CD4-positive, alpha-beta T cell (primary cell): ENCODE data around the gene RUNX1. TPM values are rescaled to one million over a fixed set of nuclear protein-coding genes. Genes with fewer than 3 reads are reported as not detected.

Experiments used
- ATAC-seq: fragments of 200-7000 bp; cut with Tn5 transposase; one replicate; pipeline ENCODE4 v1.10.0; 2022; ENCODE audit warnings: mild to moderate bottlenecking; ENCODE audit not compliant: poor library complexity
- CTCF ChIA-PET: fragments of 350-600 bp; sonication (Branson Sonifier 250); formaldehyde crosslinking; loops from one replicate; lab custom pipeline; 2021; ENCODE audit warnings: antibody characterized with exemption, inconsistent platforms; lab: Charles Lee
- POLR2A ChIA-PET: fragments of 350-600 bp; sonication (Branson Sonifier 250); formaldehyde crosslinking; loops from one replicate; lab custom pipeline; 2021; ENCODE audit warnings: antibody characterized with exemption, inconsistent platforms; lab: Charles Lee
- DNase-seq, 14 experiments: peaks; one replicate each; pipeline ENCODE4 v3.0.0-alpha.2; 2013 to 2020; ENCODE audit warnings: mixed read lengths in 2 of 14
- H3K27ac ChIP-seq, 2 donors: one replicate each; pipeline versions ENCODE4 v1.5.1 to v1.7.0; 2013; ENCODE audit warnings: low read length in 2 of 2, low read depth in 1 of 2, mild to moderate bottlenecking in 1 of 2
- H3K27me3 ChIP-seq, 2 experiments: 1 replicate in 1 of 2; 2 replicates in 1 of 2; pipeline versions ENCODE4 v1.6.1 to v1.7.0; 2013; ENCODE audit warnings: low read length in 2 of 2, control low read depth in 1 of 2, mild to moderate bottlenecking in 1 of 2, moderate library complexity in 1 of 2; ENCODE audit not compliant: insufficient read depth in 2 of 2, control insufficient read depth in 1 of 2
- H3K36me3 ChIP-seq: one replicate; pipeline ENCODE4 v1.6.1; 2013; ENCODE audit warnings: low read length, control low read depth; ENCODE audit not compliant: insufficient read depth
- H3K4me1 ChIP-seq: one replicate; pipeline ENCODE4 v1.6.1; 2013; ENCODE audit warnings: low read length, control low read depth; ENCODE audit not compliant: insufficient read depth
- H3K4me3 ChIP-seq: one replicate; pipeline ENCODE4 v1.5.1; 2013; ENCODE audit warnings: mild to moderate bottlenecking, low read length, moderate library complexity
- H3K9me3 ChIP-seq, 2 experiments: 1 replicate in 1 of 2; 2 replicates in 1 of 2; pipeline versions ENCODE4 v1.6.1 to v1.7.0; 2013; ENCODE audit warnings: low read length in 2 of 2, mild to moderate bottlenecking in 2 of 2, control low read depth in 1 of 2, moderate library complexity in 1 of 2; ENCODE audit not compliant: control insufficient read depth in 1 of 2, insufficient read depth in 1 of 2
- H3K27ac Mint-ChIP-seq: one replicate; pipeline ENCODE4 v1.8.0; 2020; ENCODE audit warnings: mixed read lengths
- H3K27me3 Mint-ChIP-seq: one replicate; pipeline ENCODE4 v1.8.0; 2021; ENCODE audit warnings: mixed read lengths
- H3K36me3 Mint-ChIP-seq: one replicate; pipeline ENCODE4 v1.8.0; 2021; ENCODE audit warnings: low read depth, mixed read lengths
- H3K4me1 Mint-ChIP-seq: one replicate; pipeline ENCODE4 v1.8.0; 2021; ENCODE audit warnings: low read depth, mixed read lengths
- H3K4me3 Mint-ChIP-seq: one replicate; pipeline ENCODE4 v1.8.0; 2020; ENCODE audit warnings: mild to moderate bottlenecking, mixed read lengths
- H3K9me3 Mint-ChIP-seq: one replicate; pipeline ENCODE4 v1.8.0; 2020; ENCODE audit warnings: mixed read lengths
- CTCF ChIP-seq: fragments of 200-600 bp; IDR thresholded peaks from one replicate; pipeline ENCODE4 v1.8.0; 2022; ENCODE audit warnings: antibody characterized with exemption, mild to moderate bottlenecking
- intact Hi-C, 2 experiments: fragments of 100-400 bp; cut with DNase I in 1 of 2; cut with micrococcal nuclease in 1 of 2; formaldehyde crosslinking; loops; one replicate each; pipeline versions ENCODE4 v1.15.1 to v1.9.0; 2023 to 2025; cut with DNase I, micrococcal nuclease
- total RNA-seq, 174 experiments: library from RNA in 2 of 174; stranded (reverse) in 2 of 174; gene quantifications; one replicate each; pipeline ENCODE4 v1.2.3 and lab custom pipeline; 2021 to 2026

The RUNX1 gene
- total RNA-seq, 2 experiments from 2014 or later = 71.7 to 74.3 TPM

DNA sequence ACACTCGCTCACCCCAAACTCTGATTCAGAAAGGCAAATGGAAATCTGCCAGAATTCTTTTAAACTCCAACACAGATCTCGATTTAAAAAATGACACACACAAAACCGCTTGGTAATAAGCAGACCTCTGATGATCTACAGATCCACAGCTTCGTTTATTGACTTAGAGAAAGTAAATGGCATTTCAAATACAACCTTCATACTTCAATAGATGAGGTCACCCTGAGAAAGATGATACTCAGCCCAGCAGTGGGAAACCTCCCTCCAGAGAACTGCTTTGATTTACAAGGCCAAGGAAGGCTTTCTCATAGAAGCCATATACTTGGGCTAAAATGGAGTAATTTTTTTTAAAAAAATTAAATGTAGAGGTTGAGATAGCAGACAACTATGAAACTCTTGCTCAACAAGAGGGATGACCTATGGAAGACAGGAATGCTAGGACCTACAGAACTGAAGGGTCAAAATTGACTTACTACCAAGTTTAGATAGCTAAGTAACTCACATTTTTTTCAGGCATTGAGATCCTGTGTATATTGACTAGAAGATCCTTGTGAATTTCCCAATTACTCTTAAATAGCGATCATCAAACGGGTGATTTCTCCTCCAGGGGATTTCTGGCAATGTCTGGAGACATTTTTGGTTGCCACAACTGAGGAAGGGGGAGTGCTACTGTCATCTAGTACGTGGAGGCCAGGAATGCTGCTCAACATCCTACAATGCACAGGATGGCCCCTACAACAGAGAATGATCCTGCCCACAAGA lies 236.4 kb downstream of the RUNX1 start:
- H3K36me3 ChIP-seq = peaks cover 70% of the 10 kb centered on the region
- H3K27me3 Mint-ChIP-seq = no peaks in the 10 kb centered on the region
- H3K9me3 Mint-ChIP-seq = no peaks in the 10 kb centered on the region
- TF ChIP-seq CTCF = no peak
- no peak overlapping the region for H3K4me3 ChIP-seq
- peaks cover 0 to 6% of the 10 kb centered on the region in 2 experiments for H3K9me3 ChIP-seq
- ATAC-seq (no peak), DNase-seq (no peak)
- H3K4me1 Mint-ChIP-seq = peaks cover 89% of the 10 kb centered on the region
- H3K4me3 Mint-ChIP-seq = no peak overlapping the region
- ChIA-PET CTCF (interaction anchor here (1.7 kb wide), 1 partner anchor 239 kb away, joined by 5 read pairs; no protein-coding TSS in a partner anchor), POLR2A (no interaction called here)
- intact Hi-C loops = no loop called here
- H3K27me3 ChIP-seq = no peaks in the 10 kb centered on the region
- H3K4me1 ChIP-seq = peaks cover 80% of the 10 kb centered on the region
- peak overlapping the region; percentile 94 for H3K27ac Mint-ChIP-seq
- H3K36me3 Mint-ChIP-seq = peaks cover 99% of the 10 kb centered on the region
- H3K27ac ChIP-seq = no peak overlapping the region

DNA sequence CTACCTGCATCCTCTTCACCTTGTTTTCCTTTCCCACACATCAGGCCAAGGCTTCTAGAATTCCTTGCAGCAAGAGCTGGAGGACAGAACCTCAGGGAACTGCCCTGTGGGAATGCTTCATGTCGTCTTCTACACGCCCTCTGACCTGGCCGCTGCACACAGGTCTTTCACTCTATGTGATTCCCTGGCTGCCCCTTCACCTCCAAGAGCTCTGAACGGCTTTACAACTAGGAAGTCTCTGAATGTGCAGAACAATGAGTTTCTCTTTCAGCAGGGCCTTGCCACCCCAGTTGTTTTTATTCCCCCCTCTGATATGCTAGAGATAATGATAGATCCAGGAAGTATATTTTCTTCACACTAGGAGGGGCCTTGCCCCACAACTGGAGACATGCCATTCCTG lies 237.7 kb downstream of the RUNX1 start:
- H3K4me3 ChIP-seq = no peak overlapping the region
- H3K36me3 ChIP-seq = peaks cover 67% of the 10 kb centered on the region
- TF ChIP-seq CTCF = no peak
- Mint-ChIP-seq H3K27ac (peak overlapping the region; percentile 94), H3K27me3 (no peaks in the 10 kb centered on the region), H3K9me3 (no peaks in the 10 kb centered on the region), H3K36me3 (peaks cover 99% of the 10 kb centered on the region), H3K4me1 (peaks cover 88% of the 10 kb centered on the region), H3K4me3 (no peak overlapping the region)
- intact Hi-C loops = no loop called here
- POLR2A ChIA-PET = no interaction called here
- H3K9me3 ChIP-seq = peaks cover 0 to 6% of the 10 kb centered on the region in 2 experiments
- CTCF ChIA-PET = interaction anchor here (1.7 kb wide), 1 partner anchor 240 kb away, joined by 5 read pairs; no protein-coding TSS in a partner anchor
- DNase-seq (no peak), ATAC-seq (no peak)
- peaks cover 78% of the 10 kb centered on the region for H3K4me1 ChIP-seq
- no peak overlapping the region for H3K27ac ChIP-seq
- H3K27me3 ChIP-seq = no peaks in the 10 kb centered on the region

DNA sequence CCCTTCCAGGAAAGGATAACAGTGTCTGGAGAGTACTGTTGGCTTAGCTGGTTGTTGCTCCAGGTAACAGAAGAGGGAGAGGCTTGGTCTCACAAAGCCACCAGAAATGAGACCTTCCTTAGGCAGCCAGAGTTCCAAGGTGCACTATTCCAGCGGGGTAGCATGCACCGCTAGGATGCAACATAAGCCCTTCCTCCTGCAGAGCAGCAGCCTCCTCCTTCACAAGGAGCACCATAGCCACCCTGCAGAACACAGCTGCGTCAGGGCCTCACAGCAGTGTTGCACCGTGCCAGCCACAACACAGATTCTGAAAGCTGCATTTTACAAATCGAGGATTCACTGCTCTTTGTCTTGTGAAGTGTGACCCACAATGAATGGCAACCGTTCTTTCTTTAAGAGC lies 238.3 kb downstream of the RUNX1 start:
- TF ChIP-seq CTCF = no peak
- no peak for ATAC-seq
- H3K36me3 Mint-ChIP-seq = peaks cover 97% of the 10 kb centered on the region
- peaks cover 62% of the 10 kb centered on the region for H3K36me3 ChIP-seq
- ChIA-PET CTCF (interaction anchor here (1.1 to 1.7 kb wide), 2 partner anchors 14 to 241 kb away, joined by 3 to 5 read pairs; no protein-coding TSS in a partner anchor), POLR2A (no interaction called here)
- H3K9me3 Mint-ChIP-seq = no peaks in the 10 kb centered on the region
- H3K4me3 Mint-ChIP-seq = no peak overlapping the region
- no peak overlapping the region for H3K4me3 ChIP-seq
- H3K27me3 Mint-ChIP-seq = no peaks in the 10 kb centered on the region
- no peak overlapping the region for H3K27ac ChIP-seq
- peaks cover 88% of the 10 kb centered on the region for H3K4me1 Mint-ChIP-seq
- peak overlapping the region; percentile 94 for H3K27ac Mint-ChIP-seq
- H3K27me3 ChIP-seq = no peaks in the 10 kb centered on the region
- peaks cover 76% of the 10 kb centered on the region for H3K4me1 ChIP-seq
- no peak for DNase-seq
- intact Hi-C loops = no loop called here
- H3K9me3 ChIP-seq = peaks cover 0 to 6% of the 10 kb centered on the region in 2 experiments
